Astrocyte (in vitro differentiated cells and primary cell): Measurements from ENCODE around the gene SDHC. TPM values are rescaled to one million over a fixed set of nuclear protein-coding genes. Genes with fewer than 3 reads are reported as not detected.

ENCODE experiments used
- DNase-seq: peaks from one replicate; pipeline ENCODE4 v3.0.0-alpha.2; 2010; ENCODE audit warnings: low read depth
- FAIRE-seq: peaks from 2 replicates; lab custom pipeline; 2011; peaks lifted over from hg19 to GRCh38; lab: Jason Lieb, UNC
- H2AFZ ChIP-seq: 2 replicates; pipeline ENCODE4 v1.6.0; 2012; ENCODE audit warnings: low read depth, low read length, inconsistent platforms
- H3K27ac ChIP-seq: 2 replicates; pipeline ENCODE4 v1.5.1; 2011; ENCODE audit warnings: low read depth, low read length, inconsistent platforms
- H3K27me3 ChIP-seq: 2 replicates; pipeline ENCODE4 v1.6.0; 2011; ENCODE audit warnings: low read length, inconsistent platforms; ENCODE audit not compliant: insufficient read depth
- H3K36me3 ChIP-seq: 2 replicates; pipeline ENCODE4 v1.5.1; 2011; ENCODE audit warnings: low read length, inconsistent platforms; ENCODE audit not compliant: insufficient read depth
- H3K4me1 ChIP-seq: 2 replicates; pipeline ENCODE4 v1.5.1; 2011; ENCODE audit warnings: low read length, inconsistent platforms; ENCODE audit not compliant: insufficient read depth
- H3K4me2 ChIP-seq: 2 replicates; pipeline ENCODE4 v1.6.0; 2012; ENCODE audit warnings: low read length, inconsistent platforms
- H3K4me3 ChIP-seq: 2 replicates; pipeline ENCODE4 v1.5.1; 2011; ENCODE audit warnings: low read depth, mild to moderate bottlenecking, low read length, inconsistent platforms; ENCODE audit not compliant: insufficient read depth
- H3K79me2 ChIP-seq: 2 replicates; pipeline ENCODE4 v1.6.0; 2012; ENCODE audit warnings: mild to moderate bottlenecking, low read length, inconsistent platforms; ENCODE audit not compliant: insufficient read depth
- H3K9ac ChIP-seq: 2 replicates; pipeline ENCODE4 v1.6.0; 2012; ENCODE audit warnings: mild to moderate bottlenecking, low read length, inconsistent platforms
- H3K9me3 ChIP-seq: 2 replicates; pipeline ENCODE4 v1.5.1; 2012; ENCODE audit warnings: low read depth, mild to moderate bottlenecking, low read length, inconsistent platforms; ENCODE audit not compliant: insufficient read depth
- H4K20me1 ChIP-seq: 2 replicates; pipeline ENCODE4 v1.6.0; 2012; ENCODE audit warnings: low read length, inconsistent platforms; ENCODE audit not compliant: insufficient read depth
- H3K27ac Mint-ChIP-seq: one replicate; pipeline ENCODE4 v1.8.0; 2021; ENCODE audit warnings: mild to moderate bottlenecking, mixed read lengths; ENCODE audit not compliant: unreplicated experiment
- H3K27me3 Mint-ChIP-seq: one replicate; pipeline ENCODE4 v1.8.0; 2021; ENCODE audit warnings: low read depth, mixed read lengths; ENCODE audit not compliant: unreplicated experiment
- H3K36me3 Mint-ChIP-seq: one replicate; pipeline ENCODE4 v1.8.0; 2021; ENCODE audit warnings: low read depth, mixed read lengths; ENCODE audit not compliant: unreplicated experiment
- H3K4me1 Mint-ChIP-seq: one replicate; pipeline ENCODE4 v1.8.0; 2021; ENCODE audit warnings: low read depth, mixed read lengths; ENCODE audit not compliant: unreplicated experiment
- H3K4me3 Mint-ChIP-seq: one replicate; pipeline ENCODE4 v1.8.0; 2021; ENCODE audit warnings: mild to moderate bottlenecking, moderate library complexity, mixed read lengths; ENCODE audit not compliant: unreplicated experiment
- H3K9me3 Mint-ChIP-seq: one replicate; pipeline ENCODE4 v1.8.0; 2021; ENCODE audit warnings: mild to moderate bottlenecking, mixed read lengths; ENCODE audit not compliant: unreplicated experiment
- CTCF ChIP-seq: IDR thresholded peaks from 2 replicates; pipeline ENCODE4 v1.5.1; 2011; ENCODE audit warnings: low read depth, mild to moderate bottlenecking, inconsistent platforms, low read length, moderate library complexity; ENCODE audit not compliant: insufficient read depth
- EZH2 ChIP-seq: IDR thresholded peaks from 2 replicates; pipeline ENCODE4 v1.6.1; 2012; ENCODE audit warnings: mild to moderate bottlenecking, low read length, inconsistent platforms; ENCODE audit not compliant: insufficient read depth
- total RNA-seq: library from RNA; stranded (reverse); gene quantifications from 2 replicates; pipeline ENCODE4 v1.2.1, GENCODE V29; 2021

The SDHC gene
- total RNA-seq, 1 donor from 2014 or later = 181 TPM

DNA sequence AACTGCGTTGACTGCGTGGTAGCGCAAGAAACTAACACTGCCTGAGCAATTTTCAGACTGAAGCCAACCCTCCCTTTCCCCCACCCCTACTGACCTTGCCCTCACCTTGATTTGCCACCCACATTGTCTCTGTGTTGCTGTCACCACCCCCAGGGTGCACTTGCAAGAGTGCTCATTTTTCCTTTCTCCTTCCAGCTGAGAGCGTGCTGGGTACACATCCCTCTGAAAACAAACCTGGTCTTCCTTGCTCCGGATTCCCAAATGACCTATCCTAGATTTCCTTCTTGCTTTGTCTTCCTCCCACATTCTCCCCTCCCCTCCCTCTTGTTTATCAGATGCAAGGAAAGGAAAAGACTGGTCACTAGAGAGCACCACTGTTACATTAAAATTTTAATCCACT is 28.7 kb upstream of the SDHC start:
- H3K27ac ChIP-seq = no peak overlapping the region
- H3K79me2 ChIP-seq = no peaks in the 10 kb centered on the region
- H3K4me1 ChIP-seq = no peaks in the 10 kb centered on the region
- Mint-ChIP-seq H3K27me3 (peaks cover 31% of the 10 kb centered on the region), H3K4me3 (no peak overlapping the region), H3K4me1 (no peaks in the 10 kb centered on the region), H3K27ac (peak overlapping the region; percentile 31), H3K9me3 (peaks cover 5% of the 10 kb centered on the region), H3K36me3 (peaks cover 6% of the 10 kb centered on the region)
- no peak overlapping the region for H3K9ac ChIP-seq
- no peak overlapping the region for H3K4me3 ChIP-seq
- no peak overlapping the region for H2AFZ ChIP-seq
- no peak overlapping the region for H3K4me2 ChIP-seq
- peaks cover 27% of the 10 kb centered on the region for H3K27me3 ChIP-seq
- no peaks in the 10 kb centered on the region for H3K9me3 ChIP-seq
- no peak for FAIRE-seq
- no peak for DNase-seq
- no peaks in the 10 kb centered on the region for H3K36me3 ChIP-seq
- H4K20me1 ChIP-seq = no peaks in the 10 kb centered on the region
- TF ChIP-seq EZH2 = no peak
- no peak for TF ChIP-seq CTCF

- no peak for FAIRE-seq
- Mint-ChIP-seq H3K27ac (no peak overlapping the region), H3K4me1 (no peaks in the 10 kb centered on the region), H3K27me3 (peaks cover 29% of the 10 kb centered on the region), H3K36me3 (peaks cover 5% of the 10 kb centered on the region), H3K9me3 (peaks cover 4% of the 10 kb centered on the region), H3K4me3 (no peak overlapping the region)
- H3K4me1 ChIP-seq = no peaks in the 10 kb centered on the region
- H3K79me2 ChIP-seq = no peaks in the 10 kb centered on the region
- H4K20me1 ChIP-seq = no peaks in the 10 kb centered on the region
- H3K36me3 ChIP-seq = no peaks in the 10 kb centered on the region
- H3K9ac ChIP-seq = no peak overlapping the region
- TF ChIP-seq EZH2 (no peak), CTCF (no peak)
- H3K27ac ChIP-seq = no peak overlapping the region
- DNase-seq = no peak
- no peak overlapping the region for H3K4me3 ChIP-seq
- H3K27me3 ChIP-seq = peaks cover 26% of the 10 kb centered on the region
- H3K9me3 ChIP-seq = no peaks in the 10 kb centered on the region
- H2AFZ ChIP-seq = no peak overlapping the region
- no peak overlapping the region for H3K4me2 ChIP-seq
These were observed 26.6 kb upstream of the SDHC start for GRCh38 chr1:161287482-161288054.

- H3K4me2 ChIP-seq = no peak overlapping the region
- Mint-ChIP-seq H3K4me1 (no peaks in the 10 kb centered on the region), H3K27me3 (peaks cover 5% of the 10 kb centered on the region), H3K27ac (no peak overlapping the region), H3K9me3 (no peaks in the 10 kb centered on the region), H3K4me3 (no peak overlapping the region), H3K36me3 (no peaks in the 10 kb centered on the region)
- H3K4me3 ChIP-seq = no peak overlapping the region
- no peaks in the 10 kb centered on the region for H3K9me3 ChIP-seq
- no peak for TF ChIP-seq CTCF
- TF ChIP-seq EZH2 = no peak
- no peaks in the 10 kb centered on the region for H3K79me2 ChIP-seq
- no peak for FAIRE-seq
- no peaks in the 10 kb centered on the region for H4K20me1 ChIP-seq
- no peak for DNase-seq
- H3K27ac ChIP-seq = no peak overlapping the region
- peaks cover 6% of the 10 kb centered on the region for H3K27me3 ChIP-seq
- H3K36me3 ChIP-seq = no peaks in the 10 kb centered on the region
- no peak overlapping the region for H2AFZ ChIP-seq
- H3K9ac ChIP-seq = no peak overlapping the region
- no peaks in the 10 kb centered on the region for H3K4me1 ChIP-seq
These were observed 23.4 kb upstream of the SDHC start for GRCh38 chr1:161290779-161291178.
